GF-D8 (cell line): ENCODE data around the gene FARS2.

Experiments
- DNase-seq: peaks from one replicate; lab custom pipeline; 2025; lab: John Stamatoyannopoulos, UW

FARS2 gene

DNA sequence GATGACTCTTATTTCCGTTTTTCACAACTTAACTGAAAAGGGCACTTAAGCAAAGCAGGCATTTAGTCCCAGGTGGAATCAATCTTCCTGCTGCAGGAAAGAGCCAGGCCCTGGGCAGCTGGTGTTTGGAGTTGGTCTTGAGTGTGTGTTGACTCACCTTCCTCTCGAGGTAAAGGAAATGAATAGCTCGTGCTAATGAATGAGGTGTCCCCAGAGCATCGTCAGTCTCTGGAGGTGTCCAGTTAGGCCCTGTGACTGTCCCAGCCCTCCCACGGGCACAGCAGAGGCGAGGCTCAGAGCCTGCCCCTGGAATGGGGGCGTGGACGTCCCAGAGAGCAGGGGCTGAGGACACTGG, 467.7 kb downstream of the FARS2 start:
- DNase-seq, result no peak

DNA sequence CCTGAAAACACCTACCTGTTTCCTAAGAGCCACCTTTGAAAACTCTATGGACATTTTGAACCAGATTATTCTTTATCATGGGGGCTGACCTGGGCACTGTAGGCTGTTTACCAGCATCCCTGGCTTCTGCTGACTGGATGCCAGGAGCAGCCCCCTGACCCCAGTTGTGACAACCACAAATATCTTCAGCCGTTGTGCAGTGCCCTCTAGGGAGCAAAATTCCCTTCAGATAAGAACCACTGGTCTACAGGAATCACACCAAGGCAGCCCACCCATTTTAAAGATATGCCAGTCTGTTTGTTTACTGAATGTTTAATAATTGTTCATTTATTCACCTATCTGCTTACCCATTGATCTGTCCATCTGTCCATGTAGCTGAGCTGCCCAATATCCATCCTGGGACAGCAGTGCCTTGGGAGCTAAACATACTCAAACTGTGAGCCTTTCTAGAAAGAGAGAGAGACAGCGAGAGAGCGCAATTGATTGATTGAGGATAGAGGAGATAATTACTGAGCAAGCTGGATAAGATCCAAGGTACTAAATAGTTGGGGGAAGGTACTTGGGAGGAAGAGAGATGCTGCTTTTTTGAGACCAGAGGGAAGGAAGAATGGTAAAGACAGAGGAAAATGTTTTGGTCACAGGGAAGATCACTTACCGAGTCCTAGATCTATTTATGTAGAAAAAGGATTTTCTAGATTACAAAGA, 468.7 kb downstream of the FARS2 start:
- no peak for DNase-seq

DNA sequence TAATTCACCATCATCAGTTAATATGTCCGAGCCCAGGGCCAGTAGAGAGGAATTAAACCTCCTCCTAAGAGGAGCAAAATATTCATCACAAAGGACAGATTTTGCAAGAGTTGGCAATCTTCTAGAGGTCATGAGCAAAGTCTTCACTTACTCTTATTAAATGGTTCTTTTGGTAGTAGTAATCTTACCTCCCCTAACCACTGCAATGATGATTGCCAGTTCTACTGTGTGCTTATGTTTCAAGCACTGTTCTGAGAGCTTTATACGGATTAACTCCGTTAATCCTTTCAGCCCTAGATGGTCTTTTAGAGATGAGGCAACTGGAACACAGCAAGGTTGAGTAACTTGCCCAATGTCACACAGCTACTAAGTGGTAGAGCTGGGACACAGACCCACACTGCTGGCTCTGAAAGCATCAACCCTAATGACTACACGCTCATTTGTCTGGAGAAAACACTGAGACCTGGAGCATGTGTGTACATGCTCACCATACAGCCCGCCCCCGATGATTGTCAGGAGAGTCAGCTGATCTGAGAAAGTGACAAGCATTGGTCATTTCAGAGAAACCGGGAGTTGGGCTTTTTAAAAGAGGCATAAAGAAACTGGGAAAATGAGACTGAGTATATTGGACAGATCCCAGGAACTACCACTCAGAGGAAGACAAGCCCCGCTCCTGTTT, 469.4 kb downstream of the FARS2 start:
- no peak for DNase-seq

DNA sequence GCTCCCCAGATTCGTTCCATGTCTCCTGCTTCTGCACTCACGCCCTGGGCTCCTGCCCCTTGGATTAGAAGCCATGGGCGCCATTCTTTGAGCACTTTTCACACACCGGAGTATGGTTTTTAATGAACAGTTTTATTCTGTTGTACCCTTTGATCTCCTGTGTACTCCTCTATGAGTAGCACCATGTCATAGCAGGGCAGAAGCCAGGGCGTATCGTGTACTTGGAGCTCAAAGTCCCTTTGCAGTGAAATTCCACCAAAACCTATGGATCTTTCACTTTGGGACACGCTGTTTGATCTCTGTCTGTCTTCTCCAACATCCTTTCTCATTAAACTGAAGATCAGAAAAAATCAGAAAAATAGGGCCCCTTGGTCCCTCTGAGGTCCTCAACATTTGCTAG, 470.1 kb downstream of the FARS2 start:
- no peak for DNase-seq

DNA sequence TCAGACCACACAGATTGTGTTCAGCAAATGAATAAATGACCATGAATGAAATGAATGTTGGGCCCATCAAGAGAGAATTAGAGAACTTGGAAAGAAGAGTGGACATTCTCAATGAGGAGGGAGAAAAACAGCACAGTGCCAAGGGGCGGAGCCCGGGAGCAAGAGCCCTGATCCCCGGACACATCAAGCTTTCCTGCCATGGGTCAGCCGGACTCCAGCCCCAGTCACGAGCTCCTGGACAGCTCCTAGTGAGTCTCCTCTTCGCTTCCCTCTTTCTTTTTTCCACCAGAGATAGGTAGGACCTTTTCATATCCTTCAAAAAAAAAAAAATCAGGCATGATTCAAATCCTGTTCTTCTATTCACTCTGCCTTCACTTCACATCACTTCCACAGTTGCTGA, 471.2 kb downstream of the FARS2 start:
- no peak for DNase-seq

DNA sequence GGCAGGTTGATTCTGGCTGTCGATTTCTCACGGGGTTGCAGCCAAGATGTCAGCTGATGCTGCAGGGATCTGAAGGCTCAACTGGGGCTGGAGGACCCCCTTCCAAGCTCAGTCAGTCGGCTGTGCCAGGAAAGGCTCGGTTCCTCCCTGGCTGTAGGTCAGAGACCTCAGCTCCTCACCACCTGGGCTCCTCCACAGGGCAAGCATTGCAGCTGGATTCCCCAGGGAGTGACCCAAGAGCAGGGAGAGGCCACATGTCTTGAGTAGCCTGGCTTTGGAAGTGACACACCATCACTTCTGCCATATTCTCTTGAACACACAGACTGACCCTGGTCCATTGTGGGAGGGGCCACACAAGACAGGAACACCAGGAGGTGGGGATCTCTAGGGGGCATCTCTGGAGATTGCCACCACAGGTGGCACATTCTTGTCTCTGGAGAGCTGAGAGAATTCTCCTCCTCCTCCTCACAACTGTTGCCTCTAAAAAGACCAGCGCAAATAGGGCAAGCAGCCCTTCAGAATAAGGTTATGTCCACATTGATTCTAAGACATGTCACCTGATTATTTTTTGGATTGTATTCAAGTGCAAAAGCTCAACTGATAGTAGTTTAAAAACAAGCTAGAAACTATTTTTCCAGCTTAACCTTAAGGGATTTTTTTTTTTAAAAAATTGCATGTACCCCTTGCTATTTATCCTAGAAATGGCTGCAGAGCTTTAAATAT, 474.9 kb downstream of the FARS2 start:
- DNase-seq, result no peak

DNA sequence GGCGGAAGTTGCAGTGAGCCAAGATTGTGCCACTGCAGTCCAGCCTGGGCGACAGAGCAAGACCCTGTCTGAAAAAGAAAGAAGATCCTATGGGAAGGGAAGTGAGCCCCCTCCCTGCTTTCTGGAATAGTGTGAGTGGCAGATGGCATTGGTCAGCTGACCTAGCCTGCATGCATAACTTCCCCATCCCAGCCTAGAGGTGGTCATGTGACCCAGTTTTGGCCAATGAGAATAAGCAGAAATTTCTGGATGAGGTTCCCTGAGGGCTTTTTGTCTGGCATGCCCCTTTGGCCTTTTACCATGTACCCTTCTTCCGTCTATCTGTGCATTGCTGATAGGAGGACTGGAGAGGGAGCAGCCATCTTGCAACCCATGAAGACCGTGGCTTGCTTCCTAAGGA, 476.1 kb downstream of the FARS2 start:
- DNase-seq, result no peak

DNA sequence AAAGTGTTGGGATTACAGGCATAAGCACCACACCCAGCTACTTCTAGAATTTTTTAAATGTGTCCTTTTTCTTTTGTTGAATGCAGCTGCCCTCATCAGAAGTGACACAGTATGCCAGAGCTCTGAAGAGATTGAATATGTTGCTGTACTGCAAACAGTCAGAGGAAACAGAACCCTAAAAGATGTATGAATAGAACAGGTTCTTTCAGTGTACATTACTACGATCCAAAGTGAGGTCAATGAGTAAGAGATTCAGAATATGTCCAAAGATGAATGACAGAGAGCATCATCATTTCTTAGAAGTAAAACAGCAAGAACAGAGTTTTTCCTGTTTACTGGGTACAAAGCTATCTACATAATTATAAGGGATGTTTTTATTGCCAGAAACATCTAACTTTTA, 476.9 kb downstream of the FARS2 start:
- DNase-seq, result no peak

DNA sequence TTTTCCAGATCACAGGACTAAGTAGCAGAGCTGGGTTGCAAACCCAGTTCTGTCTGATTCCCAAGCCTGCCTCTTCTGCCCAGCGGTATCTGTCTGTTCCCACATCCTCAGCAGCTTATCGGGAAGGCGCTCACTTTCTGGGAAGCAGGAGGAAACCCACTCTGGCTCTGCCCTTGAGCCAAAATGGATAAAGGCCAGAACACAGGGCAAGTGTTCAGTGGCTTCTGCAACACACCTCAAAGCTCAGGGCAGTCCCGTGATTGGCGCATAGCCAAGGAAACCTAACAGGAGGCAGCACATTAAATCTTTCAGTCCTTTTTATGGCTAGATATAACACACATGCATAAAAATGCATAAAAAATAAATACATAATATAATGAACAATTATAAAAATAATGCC, 483.2 kb downstream of the FARS2 start:
- DNase-seq, result no peak

DNA sequence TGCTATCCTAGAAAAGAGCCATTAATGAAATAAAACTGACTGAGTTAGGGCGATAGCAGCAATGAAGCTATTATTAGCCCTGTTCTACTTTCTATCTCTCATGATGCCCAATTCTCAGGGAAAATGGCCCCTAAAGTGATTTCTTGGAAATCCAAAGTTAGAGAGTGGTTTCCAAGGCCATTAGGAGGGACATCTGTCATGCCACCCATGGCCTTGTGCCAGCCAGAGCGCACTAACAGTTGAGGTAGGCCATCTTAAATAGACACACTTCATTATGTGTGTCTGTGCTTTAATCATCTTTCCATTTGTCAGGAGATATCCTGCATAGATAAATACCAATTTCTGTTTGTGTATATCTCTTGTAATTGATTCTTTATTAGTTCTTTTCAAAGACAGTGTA, 483.8 kb downstream of the FARS2 start:
- no peak for DNase-seq

DNA sequence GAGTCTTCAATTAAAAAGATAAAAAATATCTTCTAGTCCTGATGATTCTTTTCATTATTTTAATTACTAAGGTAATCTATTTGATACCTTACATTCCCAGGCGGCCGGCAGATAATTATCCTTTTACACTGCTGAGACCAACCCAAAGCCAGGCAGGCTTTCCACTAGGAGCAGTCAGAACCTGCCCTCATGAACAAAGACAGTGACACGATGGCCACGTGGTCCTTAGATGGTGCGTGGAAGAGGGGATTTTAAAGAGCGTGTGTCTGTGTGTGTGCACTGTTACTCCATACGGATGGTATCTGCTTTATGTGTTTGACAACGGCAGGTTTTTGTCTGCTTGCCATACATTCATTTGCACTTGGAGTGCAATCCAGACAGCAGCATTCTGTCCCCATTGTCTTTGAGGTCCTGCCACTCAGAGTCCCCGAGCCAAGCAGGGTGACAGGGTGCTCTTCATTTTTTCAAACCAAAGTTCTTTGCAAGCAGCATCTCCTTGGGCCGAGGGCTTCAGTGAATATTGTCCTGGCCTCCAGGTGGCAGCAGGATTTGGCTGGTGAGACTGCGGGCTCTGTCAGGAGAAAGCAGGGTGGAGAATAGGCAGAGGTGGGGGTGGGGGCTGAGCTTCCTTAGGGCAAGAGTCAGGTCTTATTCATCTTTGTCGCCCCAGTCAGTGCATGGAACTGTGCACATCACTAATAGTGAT, 484.9 kb downstream of the FARS2 start:
- no peak for DNase-seq

DNA sequence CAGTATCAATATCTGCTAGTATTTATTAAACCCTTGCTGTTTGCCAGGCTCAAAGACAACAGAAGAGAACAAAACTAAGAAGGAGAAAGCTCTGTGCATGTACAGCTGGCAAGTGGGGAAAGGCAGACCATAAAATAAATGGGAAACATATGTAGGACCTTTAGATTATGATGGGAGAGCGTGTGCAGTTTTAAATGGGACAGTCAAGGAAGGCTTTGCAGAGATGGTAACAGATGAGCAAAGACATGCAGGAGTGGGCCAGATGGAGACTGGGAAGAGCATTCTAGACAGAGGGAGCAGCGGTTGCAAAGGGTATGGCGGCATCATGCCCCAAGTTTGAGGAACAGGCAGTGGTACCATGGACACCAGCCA, 485.4 kb downstream of the FARS2 start:
- DNase-seq, result no peak

DNA sequence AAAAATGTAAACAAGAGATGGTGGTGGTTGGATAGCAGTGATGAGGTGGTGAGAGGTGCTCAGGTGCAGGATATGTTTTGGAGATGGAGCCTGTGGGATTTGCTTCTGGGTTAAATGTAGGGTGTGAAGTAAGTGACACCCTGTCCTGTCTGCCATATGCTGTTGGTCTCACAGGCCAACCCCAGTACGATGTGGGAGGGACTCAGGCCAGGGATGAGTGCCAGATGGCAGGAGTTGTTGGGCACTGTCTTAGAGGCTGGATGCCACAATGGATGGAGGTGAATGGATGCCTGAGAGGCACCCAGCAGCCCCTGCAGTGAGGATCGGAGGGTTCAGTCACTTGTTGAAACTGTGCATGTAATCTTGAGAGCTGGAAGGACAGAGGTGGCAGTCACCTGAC, 486.1 kb downstream of the FARS2 start:
- no peak for DNase-seq

DNA sequence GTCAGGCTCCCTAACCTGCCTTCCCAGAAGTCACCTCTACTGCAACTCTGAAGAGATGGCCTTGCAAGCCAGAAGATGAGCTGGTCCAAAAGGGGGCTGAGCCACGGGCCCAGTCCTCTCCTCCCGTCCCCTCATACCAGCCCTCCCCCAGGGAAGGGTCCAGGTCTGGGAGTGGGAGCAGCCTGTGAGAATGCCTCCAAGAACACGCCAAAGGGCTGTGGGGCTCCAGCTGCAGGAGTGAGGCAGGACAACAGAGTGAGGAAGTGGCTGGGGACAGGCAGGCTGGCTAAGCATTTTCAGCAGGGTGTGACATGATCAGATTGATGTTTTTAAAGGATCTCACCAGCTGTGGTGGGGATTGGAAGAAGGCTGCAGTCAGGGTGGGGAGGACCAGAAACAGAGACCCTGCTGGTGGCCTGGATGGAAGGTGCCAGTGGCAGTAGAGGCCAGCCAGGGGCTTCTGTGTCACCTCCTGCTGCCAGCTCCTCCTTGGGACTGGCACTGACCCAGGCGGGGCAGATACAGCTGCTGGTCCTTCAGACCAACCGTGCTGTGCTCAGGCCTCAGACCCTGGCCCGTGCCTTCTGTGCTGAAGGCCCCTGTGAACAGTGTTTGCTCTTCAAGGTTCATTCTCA, 487.8 kb downstream of the FARS2 start:
- DNase-seq, result no peak

DNA sequence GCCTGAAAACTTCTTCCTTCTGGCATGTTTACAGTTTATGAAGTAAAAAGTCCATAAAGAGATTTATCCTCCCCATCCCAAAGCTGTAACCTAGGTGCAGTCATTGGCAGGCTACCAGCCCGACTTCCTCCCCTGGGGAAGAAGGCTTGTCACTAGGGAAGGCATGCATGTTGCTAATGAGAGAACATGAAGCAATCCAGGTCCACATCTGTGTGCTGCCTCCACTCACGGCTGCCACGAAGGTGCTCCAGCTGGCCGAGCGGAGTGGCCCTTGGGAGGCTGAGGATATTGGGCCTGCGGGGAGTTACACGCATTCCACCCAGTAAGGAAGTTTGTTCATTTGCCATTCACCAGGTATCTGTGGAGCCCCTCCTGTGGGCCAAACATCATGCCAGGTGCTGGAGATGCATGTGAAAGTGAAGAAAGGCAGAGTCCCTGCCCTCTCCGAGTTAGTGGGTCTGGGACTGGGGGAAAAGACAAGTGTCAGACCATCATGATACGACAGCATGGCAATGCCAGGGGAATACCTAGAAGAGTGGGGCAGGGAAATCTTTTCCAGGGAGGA, 488.4 kb downstream of the FARS2 start:
- no peak for DNase-seq

DNA sequence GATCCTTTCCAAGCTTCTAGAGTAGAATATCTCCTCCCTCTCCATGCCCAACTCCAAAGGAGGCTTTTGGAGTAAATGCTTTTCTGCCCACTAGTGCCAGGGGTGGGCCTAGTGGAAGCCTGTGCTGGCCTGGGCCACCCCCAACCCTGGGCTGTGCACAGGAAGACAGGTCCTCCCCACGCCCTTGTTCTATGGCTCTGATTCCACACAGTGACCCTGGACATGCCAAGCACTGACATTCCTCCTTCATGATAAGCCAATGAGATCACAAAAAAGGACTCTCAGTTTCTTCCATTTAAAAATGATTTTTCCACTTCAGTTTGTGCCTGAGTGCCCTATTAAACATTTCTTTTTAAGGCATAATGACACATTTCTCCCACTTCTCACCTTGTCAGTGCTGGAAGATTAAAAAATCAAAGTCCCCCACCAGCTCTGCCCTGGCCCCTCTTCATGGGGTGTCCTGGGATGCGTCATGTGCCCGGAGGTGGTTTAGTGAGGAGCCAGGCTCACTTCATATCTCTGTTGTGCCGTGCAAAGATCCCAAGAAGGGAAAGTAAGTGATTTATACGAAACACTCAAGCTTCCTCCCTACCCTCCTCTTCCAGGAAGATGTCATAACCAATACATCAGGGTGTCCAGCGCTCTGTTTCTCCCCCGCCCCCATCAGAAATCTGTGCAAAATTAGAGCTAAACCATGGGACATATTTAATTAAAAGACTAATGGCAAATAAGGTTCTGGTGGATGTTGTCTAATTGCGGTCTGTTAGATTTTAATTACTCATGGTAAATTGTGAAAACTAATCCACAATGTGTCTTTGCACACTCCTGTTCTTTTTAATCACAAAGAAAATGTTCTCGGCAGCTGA, 490.4 kb downstream of the FARS2 start:
- no peak for DNase-seq

DNA sequence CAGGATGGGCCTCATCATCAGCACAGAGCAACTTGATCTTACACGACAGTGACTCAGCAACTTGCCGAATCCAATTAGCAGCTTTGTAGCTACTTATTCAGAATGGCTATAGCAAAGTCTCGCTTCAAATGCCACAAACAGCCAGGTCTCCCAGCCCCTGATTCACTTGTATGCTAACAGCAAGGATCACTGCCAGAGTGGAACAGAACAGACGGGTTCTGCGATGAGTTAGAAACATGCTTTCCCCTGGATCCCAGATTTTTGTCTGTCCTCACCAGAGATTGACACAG, 491.0 kb downstream of the FARS2 start:
- DNase-seq, result no peak

DNA sequence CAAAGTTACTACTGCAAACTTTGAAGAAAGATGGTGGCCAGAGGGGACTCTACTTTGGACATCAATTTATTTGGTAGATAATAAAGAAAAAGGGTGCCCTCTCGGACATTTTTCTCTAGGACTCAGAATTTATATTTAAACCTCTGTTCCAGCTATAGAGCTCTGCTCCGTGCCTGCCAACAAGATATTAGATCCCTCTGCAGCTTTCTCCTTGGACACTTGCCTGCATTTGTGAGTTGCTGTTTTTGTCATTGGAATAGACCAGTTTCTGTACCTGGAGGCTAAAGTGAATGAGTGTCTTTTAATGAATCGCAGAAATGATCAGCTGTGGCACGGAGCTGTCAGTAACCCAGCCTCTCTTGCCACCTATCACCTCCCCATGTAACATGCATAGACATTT, 491.9 kb downstream of the FARS2 start:
- DNase-seq, result no peak

DNA sequence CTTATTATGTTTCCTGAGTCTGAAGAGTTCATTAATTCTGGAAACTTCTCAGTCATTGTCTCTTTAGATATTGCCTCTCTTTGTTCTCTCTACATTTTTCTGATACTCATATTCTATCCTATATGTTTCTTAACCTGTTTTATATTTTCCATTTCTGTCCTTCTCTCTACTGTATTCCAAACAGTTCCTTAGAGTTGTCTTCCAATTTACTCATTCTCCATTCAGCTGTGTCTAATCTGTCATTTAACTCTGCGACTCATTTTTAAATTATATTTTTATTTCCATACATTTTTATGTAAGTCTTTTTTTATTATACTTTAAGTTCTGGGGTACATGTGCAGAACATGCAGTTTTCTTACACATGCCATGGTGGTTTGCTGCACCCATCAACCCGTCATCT, 493.6 kb downstream of the FARS2 start:
- DNase-seq, result no peak

DNA sequence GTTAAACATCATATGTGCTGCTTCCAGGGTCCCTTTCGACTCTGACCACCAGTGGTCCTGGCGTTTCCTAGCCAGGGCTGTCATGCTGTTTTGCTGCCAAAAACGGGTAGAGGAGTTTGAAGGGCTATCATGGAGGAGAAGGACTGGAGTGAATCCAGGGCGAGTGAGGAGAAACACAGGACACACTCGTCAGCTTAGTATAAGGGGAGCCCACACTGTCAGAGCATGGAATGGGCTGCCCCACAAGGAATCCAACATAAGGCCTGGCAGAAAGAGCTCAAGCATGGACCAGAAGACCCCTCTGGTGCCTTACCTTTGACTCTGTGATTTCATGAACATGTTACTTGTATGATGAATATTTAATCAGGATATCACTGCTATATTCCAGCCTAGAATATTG, 498.3 kb downstream of the FARS2 start:
- DNase-seq, result no peak

DNA sequence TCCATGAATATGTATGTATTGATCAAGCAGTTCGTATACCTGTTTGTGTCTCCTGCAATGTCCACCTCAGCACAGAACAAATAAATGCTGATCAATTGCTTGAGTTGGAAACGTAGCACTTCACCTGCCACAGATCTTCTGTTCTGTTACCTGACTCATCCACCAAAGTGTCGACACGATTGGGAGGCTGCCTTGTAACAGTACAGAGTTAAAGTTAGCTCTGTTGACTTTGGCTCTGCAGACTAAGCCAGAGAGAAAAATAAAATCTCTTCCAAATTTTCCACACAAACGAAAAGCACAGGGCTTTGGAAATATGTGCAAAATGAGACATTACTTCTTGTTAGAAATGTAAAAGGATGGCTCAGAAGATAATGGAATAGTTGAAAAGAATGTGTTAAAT, 500.1 kb downstream of the FARS2 start:
- DNase-seq, result no peak
